Measurements from ENCODE around the gene LHX4.
A peak's percentile ranks its signal among the peaks of the same experiment; 100 is the strongest.

Gene LHX4

GRCh38 chr1:180247061-180247460 lies 17.0 kb downstream of the LHX4 start:
- no peak for DNase-seq

- DNase-seq, result no peak
These were observed 17.5 kb downstream of the LHX4 start for GRCh38 chr1:180247580-180247979.

GRCh38 chr1:180248176-180248575 lies 18.1 kb downstream of the LHX4 start:
- DNase-seq, result no peak

GRCh38 chr1:180248731-180249681 lies 18.9 kb downstream of the LHX4 start:
- DNase-seq, result no peak

- DNase-seq, result no peak
These were observed 19.8 kb downstream of the LHX4 start for GRCh38 chr1:180249725-180250498.

DNA sequence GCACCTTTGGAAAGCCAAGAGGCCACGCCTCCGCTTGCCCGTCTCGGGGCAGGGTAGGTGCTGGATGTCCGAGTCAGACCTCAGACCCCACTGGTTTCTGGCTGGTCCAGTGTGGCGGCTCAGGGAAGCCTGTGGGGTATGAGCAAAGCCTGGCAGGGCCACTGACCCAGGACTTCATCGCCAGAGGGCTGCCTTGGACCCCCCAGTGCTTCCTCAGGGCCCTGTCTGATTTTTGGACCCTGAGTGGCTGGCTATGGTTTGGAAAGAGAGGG lies 20.4 kb downstream of the LHX4 start:
- no peak for DNase-seq

GRCh38 chr1:180250883-180251509 lies 20.9 kb downstream of the LHX4 start:
- DNase-seq, result no peak

- DNase-seq, result no peak
These were observed 21.7 kb downstream of the LHX4 start for GRCh38 chr1:180251526-180252305.

DNA sequence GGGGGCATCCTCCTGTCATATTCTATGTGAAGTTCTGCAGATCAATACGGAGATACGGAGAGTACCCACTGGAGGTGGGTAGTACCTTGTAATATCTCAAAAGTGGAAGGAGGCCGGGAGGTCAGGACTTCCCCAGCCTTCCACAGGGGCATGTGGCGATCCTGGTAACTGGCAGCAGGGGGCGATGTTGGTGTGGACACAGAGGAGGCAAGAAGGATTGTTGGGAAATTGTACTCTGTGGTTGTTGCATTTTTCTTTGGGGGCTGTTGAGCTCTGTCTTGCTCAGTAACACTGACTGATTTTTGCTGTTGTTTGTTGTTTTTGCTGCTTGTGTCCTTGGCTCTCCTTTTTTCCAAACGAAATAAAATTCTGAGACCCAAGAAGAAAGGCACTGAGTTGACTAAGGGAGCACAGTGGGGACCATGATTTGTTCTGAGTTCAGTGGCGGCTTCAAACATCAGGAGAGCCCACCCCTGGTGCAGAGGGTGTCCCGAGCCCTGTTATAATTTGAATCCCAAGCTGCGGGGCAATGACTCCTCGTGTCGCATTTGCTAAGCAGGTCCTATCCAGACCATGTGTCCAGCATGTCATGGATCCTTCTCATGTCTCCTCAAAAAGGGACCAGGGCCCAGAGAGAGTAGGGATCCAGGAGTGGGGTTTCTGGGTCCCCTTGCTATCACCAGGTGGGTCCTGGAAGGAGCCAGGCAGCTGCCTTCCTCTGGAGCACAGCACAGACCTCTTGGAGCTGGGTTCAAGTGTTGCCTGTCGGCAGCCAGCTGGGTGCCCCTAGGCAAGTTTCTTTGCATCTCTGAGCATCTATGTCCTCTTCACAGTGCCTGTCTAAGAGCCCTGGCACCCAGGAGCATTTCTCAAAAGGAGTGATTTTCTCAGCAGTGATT lies 22.8 kb downstream of the LHX4 start:
- peak; percentile 68 for DNase-seq

DNA sequence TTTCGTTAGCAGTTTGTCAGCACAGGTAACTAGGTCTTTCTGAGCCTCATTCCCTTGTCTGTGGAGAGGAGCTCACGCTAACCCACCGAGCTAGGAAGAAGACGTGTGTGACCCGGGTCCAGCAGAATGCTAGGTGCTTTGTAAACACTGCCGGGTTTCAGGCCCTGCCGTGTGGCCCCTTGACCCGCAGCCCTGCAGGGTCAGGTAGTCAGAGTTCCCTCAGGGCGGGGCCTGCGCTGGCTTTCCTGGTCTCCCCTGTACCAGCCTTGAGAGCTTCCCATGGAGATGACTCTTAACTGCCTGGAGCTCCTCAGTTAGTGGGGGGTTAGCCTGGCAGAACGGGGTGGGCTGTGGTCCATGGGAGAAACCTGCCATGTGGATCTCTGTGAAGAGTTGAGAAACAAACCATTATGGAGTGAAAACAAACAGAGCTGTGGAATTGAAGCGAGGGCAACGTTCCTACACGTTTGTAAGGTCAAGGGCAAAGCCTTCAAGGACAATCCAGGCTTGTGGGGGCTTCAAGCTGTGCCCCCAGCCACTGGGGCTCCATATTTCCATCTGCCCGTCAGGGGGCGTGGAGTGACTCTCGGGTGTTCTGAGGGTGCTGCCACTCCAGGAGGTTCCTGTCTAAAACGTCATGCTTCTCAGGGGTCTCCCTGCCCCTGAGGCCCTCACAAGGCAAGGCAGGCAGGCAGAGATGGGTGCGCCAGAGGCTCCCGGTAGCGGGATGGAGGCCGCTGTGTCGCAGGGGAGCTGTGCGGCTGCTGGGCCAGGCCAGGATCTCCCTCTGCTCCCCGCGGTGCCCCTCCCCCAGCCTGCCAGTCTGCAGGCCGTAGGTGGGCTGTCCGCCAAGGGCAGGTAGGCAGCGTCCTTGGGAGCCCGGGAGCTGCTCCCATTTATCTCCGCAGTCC lies 23.8 kb downstream of the LHX4 start:
- no peak for DNase-seq

- no peak for DNase-seq
These were observed 24.4 kb downstream of the LHX4 start for GRCh38 chr1:180254496-180254819.

DNA sequence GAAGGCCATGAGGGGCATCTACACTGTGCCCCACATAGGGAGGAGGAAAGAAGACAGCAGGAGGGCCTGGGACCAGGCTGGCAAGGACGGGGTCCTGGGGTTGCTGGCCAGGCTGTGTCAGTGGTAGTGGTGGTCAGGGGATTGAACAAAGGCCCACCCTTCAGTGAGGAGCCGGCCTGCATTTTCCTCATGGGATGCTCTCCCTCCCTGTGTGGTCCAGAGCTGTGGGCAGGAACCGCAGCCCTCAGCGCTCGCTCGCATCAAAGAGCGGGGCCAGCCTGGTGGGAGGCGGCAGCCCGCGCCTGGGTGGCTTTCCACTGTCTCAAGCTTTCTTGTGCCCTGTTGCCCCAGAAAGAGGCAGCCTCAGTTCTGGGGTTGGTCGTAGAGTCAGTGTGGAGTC lies 24.8 kb downstream of the LHX4 start:
- DNase-seq, result no peak

DNA sequence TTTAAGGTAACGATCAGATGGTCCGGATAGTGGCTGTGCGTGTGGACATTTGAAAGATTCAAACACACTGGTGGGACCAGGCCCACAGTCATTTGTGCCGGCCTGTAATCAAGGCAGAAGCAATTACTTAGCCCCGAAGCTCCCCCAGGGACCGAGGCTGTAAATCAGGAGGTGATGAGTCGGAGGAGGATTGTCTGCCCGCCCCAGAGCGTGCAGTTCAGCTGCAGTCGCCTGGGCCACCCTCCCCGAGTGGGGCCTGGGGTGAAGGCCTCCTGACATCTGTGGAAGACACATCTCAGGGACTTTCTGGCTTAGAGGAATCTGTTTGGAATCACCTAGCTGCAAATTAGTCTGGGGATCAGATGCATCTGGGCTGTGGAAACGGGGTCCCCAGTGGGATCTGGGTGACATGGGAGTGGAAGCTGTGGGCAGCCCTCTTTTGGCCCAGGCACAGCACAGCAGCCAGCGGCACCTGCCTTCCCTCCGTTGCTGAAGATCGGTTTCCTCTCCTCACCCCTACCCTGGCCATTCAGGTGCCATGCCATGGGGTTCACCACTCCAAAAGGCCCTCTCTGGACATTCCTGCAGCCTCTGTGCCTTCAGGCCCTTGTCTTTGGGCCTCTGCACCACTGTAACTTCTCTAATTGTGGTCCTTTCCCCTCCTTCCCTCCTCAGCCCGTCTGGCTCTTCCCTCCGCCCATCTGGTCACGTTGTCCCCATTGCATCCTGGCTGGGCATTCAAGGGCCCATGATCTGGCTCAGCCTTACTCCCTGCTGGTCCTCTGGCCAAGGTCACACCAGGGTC lies 25.7 kb downstream of the LHX4 start:
- DNase-seq, result no peak

DNA sequence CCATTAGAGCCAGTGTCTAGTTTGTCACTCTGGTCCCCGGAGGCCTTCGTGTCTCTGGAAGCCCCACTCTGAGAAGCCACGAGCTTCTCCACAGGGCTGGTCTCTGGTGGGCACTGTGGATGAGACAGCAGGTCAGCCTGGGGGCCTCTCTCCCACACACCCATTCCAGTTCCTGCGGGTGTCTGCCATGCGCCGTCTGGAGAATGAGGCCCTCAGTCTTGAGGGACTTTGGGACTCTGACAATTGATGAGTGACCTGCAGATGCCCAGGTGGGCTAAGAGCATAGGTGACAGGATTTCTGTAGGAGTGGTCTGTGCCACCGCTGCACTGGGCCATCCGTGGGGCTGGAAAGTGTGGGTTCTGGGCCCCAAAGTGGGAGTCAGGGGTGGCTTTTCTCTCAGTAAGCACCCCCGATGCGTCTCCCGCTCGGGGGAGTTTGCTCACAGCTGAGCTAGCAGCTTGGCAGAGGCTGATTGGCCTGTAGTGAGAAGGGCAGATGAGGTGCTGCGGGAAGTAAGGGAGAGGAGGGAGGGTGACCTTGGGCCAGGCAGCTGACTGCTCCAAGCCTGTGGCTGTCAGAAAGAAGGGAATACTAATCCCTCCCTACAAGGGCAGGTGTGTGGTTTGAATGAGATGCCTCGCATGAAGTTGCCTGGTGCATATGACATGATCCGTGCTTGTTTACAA lies 26.4 kb downstream of the LHX4 start:
- no peak for DNase-seq

GRCh38 chr1:180257028-180257386 lies 26.9 kb downstream of the LHX4 start:
- no peak for DNase-seq

- DNase-seq, result no peak
These were observed 27.4 kb downstream of the LHX4 start for GRCh38 chr1:180257486-180257885.

- DNase-seq, result no peak
These were observed 28.2 kb downstream of the LHX4 start for GRCh38 chr1:180258290-180258689.

GRCh38 chr1:180258935-180259334 lies 28.9 kb downstream of the LHX4 start:
- DNase-seq, result no peak

All from activated naive CD4-positive, alpha-beta T cell treated with anti-CD3 and anti-CD28 coated beads, Interleukin-2, amount 50 U/mL, for 16 hours (primary cell).